ENCODE measurements around the gene B4GALNT3. TPM values are rescaled to one million over a fixed set of nuclear protein-coding genes. Genes with fewer than 3 reads are reported as not detected.

The B4GALNT3 gene
- total and polyA plus RNA-seq, 4 donors: 1.7 to 36.1 (median 13.0) TPM

DNA sequence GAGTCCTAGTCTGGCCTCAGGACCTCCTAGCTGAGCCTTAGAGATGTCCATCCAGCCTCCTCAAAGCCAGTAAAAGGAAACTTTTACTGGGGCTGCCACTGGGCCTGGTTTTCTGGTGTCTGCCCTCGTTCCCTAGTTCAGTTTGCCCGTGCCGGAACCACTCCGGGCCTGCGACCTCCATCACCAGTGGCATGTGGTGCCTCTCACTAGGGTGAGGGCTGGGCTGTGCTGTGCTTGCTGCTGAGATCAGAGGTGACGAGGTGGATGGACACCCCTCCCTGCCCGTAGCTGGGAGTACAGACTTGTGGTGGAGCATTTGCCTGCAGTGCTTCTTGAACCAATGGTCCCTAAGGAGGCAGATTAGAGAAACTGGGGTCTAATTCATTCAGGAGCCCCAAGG lies 75.7 kb downstream of the B4GALNT3 start:
- H3K4me1 ChIP-seq (ENCODE audit: control insufficient read depth in 5 of 5, insufficient read depth in 5 of 5, low read length in 5 of 5): peaks cover 0 to 5% (median 0%) of the 10 kb centered on the region in 5 donors
- H3K4me3 ChIP-seq: no peak overlapping the region
- H3K27ac ChIP-seq (ENCODE audit: low read depth in 1 of 2, low read length in 1 of 2): no peak overlapping the region
- no peak overlapping the region for H3K9ac ChIP-seq (ENCODE audit: insufficient read depth in 1 of 2, low read length in 2 of 2)
- TF ChIP-seq CTCF (IDR thresholded peaks at IDR 0.05; ENCODE audit: control extremely low read depth, extremely low read depth): no peak
- WGBS, 2 donors: 88 to 96% methylated on average over 7 of the region's 7 CpGs
- H3K27me3 ChIP-seq (ENCODE audit: control insufficient read depth in 3 of 3, insufficient read depth in 3 of 3, low read length in 2 of 3): no peaks in the 10 kb centered on the region
- no peak for DNase-seq
- peaks cover 0 to 7% (median 3%) of the 10 kb centered on the region in 4 donors for H3K9me3 ChIP-seq (ENCODE audit: control insufficient read depth in 4 of 4, insufficient read depth in 3 of 4, low read length in 3 of 4)
- H3K36me3 ChIP-seq (ENCODE audit: control insufficient read depth in 4 of 4, insufficient read depth in 4 of 4, low read length in 4 of 4): no peaks in the 10 kb centered on the region
- ATAC-seq (ENCODE audit: insufficient read depth, low FRiP score): no peak

- 97 to 98% methylated on average over 3 of the region's 3 CpGs for WGBS, 2 donors
- Histone ChIP-seq H3K9me3 (ENCODE audit: control insufficient read depth in 4 of 4, insufficient read depth in 3 of 4, low read length in 3 of 4) (peaks cover 0 to 7% (median 0%) of the 10 kb centered on the region in 4 donors), H3K9ac (ENCODE audit: insufficient read depth in 1 of 2, low read length in 2 of 2) (no peak overlapping the region), H3K36me3 (ENCODE audit: control insufficient read depth in 4 of 4, insufficient read depth in 4 of 4, low read length in 4 of 4) (no peaks in the 10 kb centered on the region), H3K4me1 (ENCODE audit: control insufficient read depth in 5 of 5, insufficient read depth in 5 of 5, low read length in 5 of 5) (peaks cover 0 to 5% (median 0%) of the 10 kb centered on the region in 5 donors), H3K27me3 (ENCODE audit: control insufficient read depth in 3 of 3, insufficient read depth in 3 of 3, low read length in 2 of 3) (no peaks in the 10 kb centered on the region), H3K4me3 (no peak overlapping the region), H3K27ac (ENCODE audit: low read depth in 1 of 2, low read length in 1 of 2) (no peak overlapping the region)
- ATAC-seq (ENCODE audit: insufficient read depth, low FRiP score) (no peak), DNase-seq (no peak)
- no peak for TF ChIP-seq CTCF (IDR thresholded peaks at IDR 0.05; ENCODE audit: control extremely low read depth, extremely low read depth)
These were observed 77.1 kb downstream of the B4GALNT3 start for GRCh38 chr12:536751-537245.

DNA sequence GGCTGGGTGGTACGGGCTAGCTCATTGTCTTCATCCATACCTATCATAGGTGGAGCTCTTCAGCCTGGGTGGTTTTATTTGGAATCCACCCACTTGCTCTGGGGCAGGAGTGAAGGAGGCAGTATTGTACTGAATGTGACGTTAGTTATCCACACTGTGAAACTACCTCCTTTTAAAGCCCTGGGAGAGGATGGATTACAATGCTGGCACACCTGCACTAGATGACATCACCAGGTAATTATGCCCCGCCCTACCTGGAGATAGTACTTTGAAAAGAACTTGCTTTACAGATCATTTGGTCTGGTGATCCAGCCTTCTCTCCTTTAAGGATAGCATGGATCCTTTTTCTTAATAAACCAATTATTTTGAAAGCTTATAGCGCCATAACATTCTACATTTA lies 78.0 kb downstream of the B4GALNT3 start:
- Histone ChIP-seq H3K9ac (ENCODE audit: insufficient read depth in 1 of 2, low read length in 2 of 2) (no peak overlapping the region), H3K27me3 (ENCODE audit: control insufficient read depth in 3 of 3, insufficient read depth in 3 of 3, low read length in 2 of 3) (no peaks in the 10 kb centered on the region), H3K4me3 (no peak overlapping the region), H3K4me1 (ENCODE audit: control insufficient read depth in 5 of 5, insufficient read depth in 5 of 5, low read length in 5 of 5) (peaks cover 0 to 15% (median 2%) of the 10 kb centered on the region in 5 donors), H3K9me3 (ENCODE audit: control insufficient read depth in 4 of 4, insufficient read depth in 3 of 4, low read length in 3 of 4) (peaks cover 0 to 2% (median 0%) of the 10 kb centered on the region in 4 donors), H3K36me3 (ENCODE audit: control insufficient read depth in 4 of 4, insufficient read depth in 4 of 4, low read length in 4 of 4) (no peaks in the 10 kb centered on the region), H3K27ac (ENCODE audit: low read depth in 1 of 2, low read length in 1 of 2) (no peak overlapping the region)
- no peak for TF ChIP-seq CTCF (IDR thresholded peaks at IDR 0.05; ENCODE audit: control extremely low read depth, extremely low read depth)
- no peak for DNase-seq
- no peak for ATAC-seq (ENCODE audit: insufficient read depth, low FRiP score)
- WGBS, 2 donors: 85 to 91% methylated on average over 4 of the region's 4 CpGs

Measured in lung (tissue), 12 donors.